Activated T-helper 17 cell treated with anti-CD3 and anti-CD28 coated beads, Interleukin-2, amount 50 U/mL, for 72 hours (primary cell): ENCODE measurements around the gene LYSMD1. TPM values are rescaled to one million over a fixed set of nuclear protein-coding genes. Genes with fewer than 3 reads are reported as not detected.
A peak's percentile ranks its signal among the peaks of the same experiment; 100 is the strongest.

Source experiments
- ATAC-seq: fragments of 150-1000 bp; cut with Tn5 transposase; replicated peaks from 2 replicates; pipeline ENCODE4 v1.10.0; 2021; ENCODE audit warnings: mild to moderate bottlenecking, moderate library complexity
- H3K27ac Mint-ChIP-seq: one replicate; pipeline ENCODE4 v1.8.0; 2022; ENCODE audit warnings: mixed read lengths
- H3K27me3 Mint-ChIP-seq: one replicate; pipeline ENCODE4 v1.8.0; 2022; ENCODE audit warnings: mixed read lengths
- H3K36me3 Mint-ChIP-seq: one replicate; pipeline ENCODE4 v1.8.0; 2022; ENCODE audit warnings: low read depth, mild to moderate bottlenecking, mixed read lengths
- H3K4me1 Mint-ChIP-seq: one replicate; pipeline ENCODE4 v1.8.0; 2022; ENCODE audit warnings: mixed read lengths
- H3K4me3 Mint-ChIP-seq: one replicate; pipeline ENCODE4 v1.8.0; 2022; ENCODE audit warnings: mild to moderate bottlenecking, mixed read lengths
- H3K9me3 Mint-ChIP-seq: one replicate; pipeline ENCODE4 v1.8.0; 2022; ENCODE audit warnings: mixed read lengths
- total RNA-seq, 2 donors: library from RNA; stranded (reverse); gene quantifications; one replicate each; pipeline ENCODE4 v1.2.3, GENCODE V29; 2022

LYSMD1 gene
- total RNA-seq, 2 donors from 2014 or later = 7.9 to 15.7 TPM

DNA sequence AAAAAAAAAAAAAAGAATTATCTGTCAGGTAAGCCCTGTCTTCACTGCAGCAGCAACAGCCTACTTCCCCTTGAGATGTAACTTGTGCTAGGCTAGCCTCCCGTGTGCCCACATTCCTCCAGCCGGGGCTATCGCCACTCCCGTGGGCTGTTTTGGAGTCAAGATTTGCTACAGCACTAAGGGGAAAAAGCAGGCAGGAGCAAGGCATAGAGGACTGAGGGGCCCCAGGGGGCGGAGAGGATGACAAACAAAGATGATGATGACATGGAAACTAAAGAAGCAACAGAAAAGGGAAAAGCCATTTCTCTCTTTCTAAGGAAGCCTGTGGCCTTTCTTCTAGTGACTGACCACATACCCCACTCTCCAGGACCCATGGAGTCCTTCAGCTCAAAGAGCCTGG is 7.4 kb downstream of the LYSMD1 start:
- H3K36me3 Mint-ChIP-seq = peaks cover 66% of the 10 kb centered on the region
- peaks cover 41% of the 10 kb centered on the region for H3K4me1 Mint-ChIP-seq
- no peaks in the 10 kb centered on the region for H3K9me3 Mint-ChIP-seq
- no peaks in the 10 kb centered on the region for H3K27me3 Mint-ChIP-seq
- ATAC-seq = peak; percentile 36
- H3K27ac Mint-ChIP-seq = peak overlapping the region; percentile 92
- H3K4me3 Mint-ChIP-seq = peak overlapping the region; percentile 96

- peak overlapping the region; percentile 96 for H3K4me3 Mint-ChIP-seq
- peak overlapping the region; percentile 92 for H3K27ac Mint-ChIP-seq
- peaks cover 34% of the 10 kb centered on the region for H3K4me1 Mint-ChIP-seq
- H3K27me3 Mint-ChIP-seq = no peaks in the 10 kb centered on the region
- peak; percentile 59 for ATAC-seq
- no peaks in the 10 kb centered on the region for H3K9me3 Mint-ChIP-seq
- H3K36me3 Mint-ChIP-seq = peaks cover 59% of the 10 kb centered on the region
These were observed 8.6 kb downstream of the LYSMD1 start for GRCh38 chr1:151157067-151157531.

DNA sequence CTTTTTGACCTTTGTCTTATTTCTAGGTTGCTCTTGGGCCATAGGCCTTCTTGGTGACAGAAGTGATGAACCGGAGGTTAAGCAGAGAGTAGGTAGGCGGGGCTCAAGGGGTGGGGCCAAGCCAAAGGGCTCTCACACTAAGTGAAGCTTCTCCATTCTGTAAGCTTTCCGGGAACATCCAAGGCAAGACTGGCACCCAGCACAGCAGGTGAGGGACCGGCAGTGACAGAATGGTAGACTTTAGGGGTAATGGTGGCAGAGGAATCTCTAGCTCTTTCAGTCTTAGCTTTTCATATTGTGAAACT is 9.2 kb downstream of the LYSMD1 start, which contains the start of gene TNFAIP8L2:
TNFAIP8L2 (plus strand) TSS at position 135 of the 305 bp plus-strand sequence. CDS start 2,049 bp downstream, outside the sequence.
- no peaks in the 10 kb centered on the region for H3K9me3 Mint-ChIP-seq
- H3K27ac Mint-ChIP-seq = peak within 1 kb of the TSS; percentile 92
- peaks cover 29% of the 10 kb centered on the region for H3K4me1 Mint-ChIP-seq

DNA sequence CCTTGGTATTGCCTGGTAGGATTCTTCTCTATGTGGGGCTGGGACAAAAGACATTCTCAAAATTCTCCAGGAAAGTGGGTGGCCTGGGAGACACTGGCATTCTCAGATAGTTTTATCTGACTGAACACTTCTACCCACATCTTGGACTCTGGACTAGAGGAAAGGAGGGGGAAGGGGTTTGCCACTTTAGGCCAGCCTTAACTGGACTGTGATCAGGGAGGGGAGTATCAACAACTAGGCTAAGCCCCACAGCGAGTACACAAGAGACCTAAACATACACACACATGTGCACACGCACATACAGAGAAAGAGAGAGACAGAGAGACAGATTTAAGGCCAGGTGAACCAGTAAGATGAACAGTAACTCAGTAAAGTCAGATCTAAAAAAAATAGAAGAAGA is 18.0 kb downstream of the LYSMD1 start:
- no peak for ATAC-seq
- H3K36me3 Mint-ChIP-seq = no peaks in the 10 kb centered on the region
- H3K4me1 Mint-ChIP-seq = peaks cover 11% of the 10 kb centered on the region
- H3K27me3 Mint-ChIP-seq = no peaks in the 10 kb centered on the region
- no peak overlapping the region for H3K27ac Mint-ChIP-seq
- H3K9me3 Mint-ChIP-seq = no peaks in the 10 kb centered on the region
- peak overlapping the region; percentile 90 for H3K4me3 Mint-ChIP-seq

More for the DNA sequence above, 9.2 kb downstream of the LYSMD1 start, which contains the start of gene TNFAIP8L2:
- peak; percentile 89 for ATAC-seq
- H3K27me3 Mint-ChIP-seq = no peaks in the 10 kb centered on the region
- H3K36me3 Mint-ChIP-seq = peaks cover 53% of the 10 kb centered on the region
- peak within 1 kb of the TSS; percentile 96 for H3K4me3 Mint-ChIP-seq

GRCh38 chr1:151147132-151147503 is 18.6 kb downstream of the LYSMD1 start:
- Mint-ChIP-seq H3K4me1 (peaks cover 11% of the 10 kb centered on the region), H3K27ac (peak overlapping the region; percentile 72), H3K4me3 (peak overlapping the region; percentile 90), H3K9me3 (no peaks in the 10 kb centered on the region), H3K27me3 (no peaks in the 10 kb centered on the region), H3K36me3 (no peaks in the 10 kb centered on the region)
- no peak for ATAC-seq

DNA sequence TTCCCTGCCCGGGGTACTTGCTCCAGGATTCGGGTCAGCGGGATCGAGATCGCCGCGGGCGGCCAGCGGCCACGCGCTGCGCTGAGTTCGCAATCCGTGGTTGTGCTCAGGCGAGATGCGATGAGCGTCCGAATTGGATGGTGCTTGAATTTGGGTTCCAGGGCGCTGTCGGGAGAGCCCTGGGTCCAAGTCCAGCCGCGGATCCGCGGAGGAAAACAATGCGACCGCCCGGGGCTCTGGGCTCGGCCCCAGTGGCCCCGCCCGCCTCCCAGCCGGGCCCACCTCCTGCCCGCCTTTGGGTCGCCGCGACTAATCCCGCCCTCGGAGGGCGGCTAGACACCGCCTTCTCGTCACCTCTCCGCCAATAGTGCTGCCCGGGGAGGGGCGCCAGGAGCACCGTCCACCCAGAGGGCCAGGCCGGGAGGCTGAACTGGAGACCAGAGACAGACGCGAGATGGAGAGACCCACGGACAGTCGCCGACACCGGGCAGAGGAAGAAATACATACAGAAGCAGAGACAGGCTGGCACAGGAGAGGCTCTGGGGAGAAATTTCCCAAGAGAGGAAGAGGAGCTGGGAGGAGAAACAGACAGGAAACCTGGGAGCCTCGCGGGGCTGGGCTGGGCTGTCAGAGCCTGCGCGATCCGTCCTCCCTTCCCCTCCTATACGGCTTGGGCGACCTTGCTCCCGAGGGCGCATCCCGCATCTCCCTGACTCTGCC is 19.1 kb downstream of the LYSMD1 start, which contains the start of gene SEMA6C:
SEMA6C (minus strand) TSS at position 220 of the 720 bp plus-strand sequence. CDS start 4,010 bp downstream, outside the sequence.
- no peaks in the 10 kb centered on the region for H3K9me3 Mint-ChIP-seq
- H3K4me3 Mint-ChIP-seq = peak within 1 kb of the TSS; percentile 90
- peaks cover 11% of the 10 kb centered on the region for H3K4me1 Mint-ChIP-seq
- ATAC-seq = peak; percentile 100
- H3K36me3 Mint-ChIP-seq = no peaks in the 10 kb centered on the region
- H3K27me3 Mint-ChIP-seq = no peaks in the 10 kb centered on the region
- peak within 1 kb of the TSS; percentile 72 for H3K27ac Mint-ChIP-seq

DNA sequence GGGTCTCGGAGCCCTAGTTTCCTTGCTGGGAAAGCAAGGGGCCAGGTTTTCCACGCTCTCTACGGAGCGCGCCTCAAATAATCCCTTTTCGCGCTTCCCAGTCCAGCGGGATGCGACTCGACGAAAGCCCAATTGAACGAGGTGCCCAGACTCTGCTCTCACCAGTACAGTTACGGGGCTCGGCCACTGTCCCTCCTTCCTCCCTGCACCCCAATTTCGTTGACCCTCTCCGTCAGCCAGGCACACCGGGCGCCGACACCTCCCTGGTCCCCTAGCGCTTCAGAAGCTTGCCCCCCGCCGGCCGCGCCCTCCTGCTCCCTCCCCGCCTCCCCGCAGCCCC is 19.7 kb downstream of the LYSMD1 start:
- peak overlapping the region; percentile 72 for H3K27ac Mint-ChIP-seq
- H3K27me3 Mint-ChIP-seq = no peaks in the 10 kb centered on the region
- no peaks in the 10 kb centered on the region for H3K9me3 Mint-ChIP-seq
- peak; percentile 8 for ATAC-seq
- peak overlapping the region; percentile 90 for H3K4me3 Mint-ChIP-seq
- peaks cover 11% of the 10 kb centered on the region for H3K4me1 Mint-ChIP-seq
- H3K36me3 Mint-ChIP-seq = no peaks in the 10 kb centered on the region

- no peaks in the 10 kb centered on the region for H3K36me3 Mint-ChIP-seq
- peak overlapping the region; percentile 90 for H3K4me3 Mint-ChIP-seq
- H3K4me1 Mint-ChIP-seq = peaks cover 11% of the 10 kb centered on the region
- ATAC-seq = no peak
- no peak overlapping the region for H3K27ac Mint-ChIP-seq
- no peaks in the 10 kb centered on the region for H3K9me3 Mint-ChIP-seq
- no peaks in the 10 kb centered on the region for H3K27me3 Mint-ChIP-seq
These were observed 20.2 kb downstream of the LYSMD1 start for GRCh38 chr1:151145304-151146071.

DNA sequence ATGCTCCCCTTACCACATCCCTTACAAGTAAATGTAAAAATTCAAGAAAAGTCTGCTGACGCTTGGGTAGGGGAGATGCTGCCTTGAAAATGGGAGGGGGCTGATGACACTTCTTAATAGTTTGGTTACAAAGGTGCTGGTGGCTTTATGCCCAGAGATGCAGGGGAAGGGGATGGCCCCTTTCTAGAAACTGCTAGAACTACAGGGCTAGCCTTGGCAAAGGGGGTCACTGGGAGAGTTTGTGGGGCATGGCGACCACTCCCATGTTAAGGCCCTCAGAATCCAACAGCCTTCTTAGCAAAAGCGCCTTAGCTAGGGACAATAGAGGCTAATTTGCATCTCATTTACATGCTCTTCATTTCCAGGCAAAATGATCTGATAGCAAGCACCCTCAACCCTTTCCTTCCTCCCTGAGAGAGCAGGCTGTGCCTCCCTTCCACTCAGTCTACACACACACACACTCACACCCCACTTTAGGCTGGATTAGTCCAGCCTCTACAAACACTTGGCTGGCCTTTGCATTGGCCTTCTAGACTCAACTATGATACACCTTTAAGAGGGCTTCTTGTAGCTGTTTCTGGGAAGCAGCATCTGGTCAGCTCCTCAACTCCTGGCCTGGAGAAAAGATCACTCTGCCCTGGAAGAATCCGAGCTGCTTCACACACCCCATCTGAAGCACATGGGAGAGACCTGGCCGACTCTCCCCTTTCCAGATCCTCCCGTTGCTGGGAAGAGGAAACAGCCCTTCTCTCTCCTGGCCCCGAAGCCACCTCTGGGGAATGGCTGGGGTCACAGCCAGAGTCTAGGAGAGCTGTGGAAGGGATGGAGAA is 21.0 kb downstream of the LYSMD1 start:
- no peaks in the 10 kb centered on the region for H3K36me3 Mint-ChIP-seq
- no peaks in the 10 kb centered on the region for H3K9me3 Mint-ChIP-seq
- H3K27ac Mint-ChIP-seq = no peak overlapping the region
- ATAC-seq = no peak
- H3K27me3 Mint-ChIP-seq = no peaks in the 10 kb centered on the region
- H3K4me3 Mint-ChIP-seq = peak overlapping the region; percentile 90
- H3K4me1 Mint-ChIP-seq = peaks cover 11% of the 10 kb centered on the region

GRCh38 chr1:151143986-151144385 is 21.7 kb downstream of the LYSMD1 start:
- Mint-ChIP-seq H3K4me1 (peaks cover 11% of the 10 kb centered on the region), H3K27me3 (no peaks in the 10 kb centered on the region), H3K9me3 (no peaks in the 10 kb centered on the region), H3K27ac (no peak overlapping the region), H3K4me3 (no peak overlapping the region), H3K36me3 (no peaks in the 10 kb centered on the region)
- no peak for ATAC-seq

DNA sequence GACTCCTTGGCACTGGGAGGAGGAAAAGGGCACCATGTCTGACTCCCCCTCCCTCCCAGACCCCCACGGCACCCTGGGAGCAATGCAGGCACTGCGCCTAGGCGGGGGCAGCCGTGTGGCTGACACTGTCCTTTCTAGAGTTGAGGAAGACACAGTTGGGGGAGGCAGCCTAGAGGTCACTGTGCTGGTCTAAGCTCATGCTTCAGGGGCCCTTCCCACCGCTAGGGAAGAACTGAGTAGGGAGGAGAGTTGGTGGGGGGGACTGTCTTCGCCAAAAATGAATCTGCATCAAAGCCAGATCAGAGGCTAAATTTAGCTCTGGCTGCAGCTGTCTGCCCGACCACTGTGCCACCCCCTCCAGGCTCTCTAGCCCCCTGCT is 22.7 kb downstream of the LYSMD1 start:
- Mint-ChIP-seq H3K36me3 (no peaks in the 10 kb centered on the region), H3K9me3 (no peaks in the 10 kb centered on the region), H3K4me3 (no peak overlapping the region), H3K27ac (no peak overlapping the region), H3K4me1 (peaks cover 11% of the 10 kb centered on the region), H3K27me3 (no peaks in the 10 kb centered on the region)
- ATAC-seq = no peak

- peaks cover 11% of the 10 kb centered on the region for H3K4me1 Mint-ChIP-seq
- H3K4me3 Mint-ChIP-seq = no peak overlapping the region
- no peaks in the 10 kb centered on the region for H3K36me3 Mint-ChIP-seq
These were observed 23.2 kb downstream of the LYSMD1 start for GRCh38 chr1:151142411-151143056.

GRCh38 chr1:151137789-151138188 is 27.9 kb downstream of the LYSMD1 start:
- Mint-ChIP-seq H3K36me3 (no peaks in the 10 kb centered on the region), H3K27me3 (no peaks in the 10 kb centered on the region), H3K4me3 (no peak overlapping the region), H3K4me1 (no peaks in the 10 kb centered on the region), H3K9me3 (no peaks in the 10 kb centered on the region), H3K27ac (no peak overlapping the region)
- ATAC-seq = no peak

More at GRCh38 chr1:151142411-151143056, 23.2 kb downstream of the LYSMD1 start:
- H3K9me3 Mint-ChIP-seq = no peaks in the 10 kb centered on the region
- H3K27me3 Mint-ChIP-seq = no peaks in the 10 kb centered on the region
- no peak overlapping the region for H3K27ac Mint-ChIP-seq
- no peak for ATAC-seq
